Measurements from ENCODE around the gene TGFA.
A peak's percentile ranks its signal among the peaks of the same experiment; 100 is the strongest.

Gene TGFA

DNA sequence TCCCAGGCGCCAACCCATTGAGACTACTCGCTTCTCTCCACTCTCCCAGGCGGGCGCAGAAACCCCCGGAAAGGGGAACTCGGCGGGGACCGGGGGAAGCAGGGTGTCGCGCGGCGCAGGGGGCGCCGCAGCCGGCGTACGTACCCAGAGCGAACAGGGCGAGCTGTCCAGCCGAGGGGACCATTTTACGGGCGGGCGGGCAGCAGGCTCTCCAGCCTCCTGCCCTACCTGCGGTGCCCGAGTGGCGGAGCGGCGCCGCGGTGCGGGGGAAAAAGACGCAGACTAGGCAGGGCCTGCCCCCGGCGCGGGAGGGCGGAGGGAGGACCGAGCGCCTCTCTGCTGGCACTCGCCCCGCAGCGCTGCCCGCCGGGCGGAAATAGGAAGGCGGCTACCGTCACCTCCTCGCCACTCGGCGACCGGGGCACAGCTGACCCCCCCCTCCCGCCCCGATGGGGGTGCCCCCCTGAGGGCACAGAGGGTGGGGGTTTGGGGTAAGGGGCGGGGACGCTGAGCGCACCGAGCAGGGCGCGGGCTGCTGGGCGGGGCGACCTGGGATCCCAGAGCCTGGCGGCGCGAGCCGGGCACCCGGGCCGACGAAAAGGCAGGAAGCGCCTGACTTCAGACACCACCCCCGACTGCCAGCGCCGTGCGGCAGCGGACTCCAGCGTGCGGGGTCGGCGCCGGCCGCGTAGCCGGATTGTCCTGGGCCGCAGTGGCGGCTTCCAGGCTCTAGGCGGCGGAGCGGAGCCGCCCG lies at the start of gene TGFA:
Gene TGFA (minus strand): TSS at position 243 of the 754 bp plus-strand sequence. CDS start 59 bp downstream, at position 184.
- H3K27ac ChIP-seq, result peak within 1 kb of the TSS; percentile 96
- TF ChIP-seq, protein P1, sequence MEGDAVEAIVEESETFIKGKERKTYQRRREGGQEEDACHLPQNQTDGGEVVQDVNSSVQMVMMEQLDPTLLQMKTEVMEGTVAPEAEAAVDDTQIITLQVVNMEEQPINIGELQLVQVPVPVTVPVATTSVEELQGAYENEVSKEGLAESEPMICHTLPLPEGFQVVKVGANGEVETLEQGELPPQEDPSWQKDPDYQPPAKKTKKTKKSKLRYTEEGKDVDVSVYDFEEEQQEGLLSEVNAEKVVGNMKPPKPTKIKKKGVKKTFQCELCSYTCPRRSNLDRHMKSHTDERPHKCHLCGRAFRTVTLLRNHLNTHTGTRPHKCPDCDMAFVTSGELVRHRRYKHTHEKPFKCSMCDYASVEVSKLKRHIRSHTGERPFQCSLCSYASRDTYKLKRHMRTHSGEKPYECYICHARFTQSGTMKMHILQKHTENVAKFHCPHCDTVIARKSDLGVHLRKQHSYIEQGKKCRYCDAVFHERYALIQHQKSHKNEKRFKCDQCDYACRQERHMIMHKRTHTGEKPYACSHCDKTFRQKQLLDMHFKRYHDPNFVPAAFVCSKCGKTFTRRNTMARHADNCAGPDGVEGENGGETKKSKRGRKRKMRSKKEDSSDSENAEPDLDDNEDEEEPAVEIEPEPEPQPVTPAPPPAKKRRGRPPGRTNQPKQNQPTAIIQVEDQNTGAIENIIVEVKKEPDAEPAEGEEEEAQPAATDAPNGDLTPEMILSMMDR (conservative IDR thresholded peaks at IDR 0.05; ENCODE audit: low read depth), result peak; percentile 88
- CTCF ChIA-PET, result interaction anchor here (0.6 to 4.6 kb wide), 9 partner anchors 10 to 1149 kb away, joined by 3 to 31 read pairs (median 5); no protein-coding TSS in a partner anchor
- peak; percentile 83 for DNase-seq (ENCODE audit: low spot score)
- POLR2A ChIA-PET (ENCODE audit: low non-redundant PET), result interaction anchor here (0.6 kb wide), 1 partner anchor 812 kb away, joined by 3 read pairs; no protein-coding TSS in a partner anchor

DNA sequence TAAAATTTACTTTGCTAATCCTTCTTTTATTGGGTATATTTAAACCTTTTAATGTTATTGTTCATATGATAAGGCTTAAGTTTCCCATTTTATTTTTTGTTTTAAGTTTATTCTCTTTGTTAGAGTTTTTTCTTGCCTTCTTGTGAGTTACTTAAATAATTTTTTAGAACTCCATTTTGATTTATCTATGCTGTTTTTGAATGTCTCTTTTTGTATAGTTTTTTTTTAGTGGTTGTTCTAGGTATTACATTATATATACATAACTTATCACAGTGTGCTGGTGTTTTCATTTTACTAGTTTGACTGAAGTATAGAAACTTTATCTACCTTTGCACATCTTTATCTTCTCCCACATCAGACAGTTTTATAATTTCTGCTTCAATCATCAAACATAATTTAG lies 49.4 kb upstream of the TGFA start:
- DNase-seq (ENCODE audit: low spot score), result no peak
- POLR2A ChIA-PET (ENCODE audit: low non-redundant PET), result no interaction called here
- CTCF ChIA-PET, result no interaction called here
- H3K27ac ChIP-seq, result no peak overlapping the region
- TF ChIP-seq, protein P1 (conservative IDR thresholded peaks at IDR 0.05; ENCODE audit: low read depth), result no peak

DNA sequence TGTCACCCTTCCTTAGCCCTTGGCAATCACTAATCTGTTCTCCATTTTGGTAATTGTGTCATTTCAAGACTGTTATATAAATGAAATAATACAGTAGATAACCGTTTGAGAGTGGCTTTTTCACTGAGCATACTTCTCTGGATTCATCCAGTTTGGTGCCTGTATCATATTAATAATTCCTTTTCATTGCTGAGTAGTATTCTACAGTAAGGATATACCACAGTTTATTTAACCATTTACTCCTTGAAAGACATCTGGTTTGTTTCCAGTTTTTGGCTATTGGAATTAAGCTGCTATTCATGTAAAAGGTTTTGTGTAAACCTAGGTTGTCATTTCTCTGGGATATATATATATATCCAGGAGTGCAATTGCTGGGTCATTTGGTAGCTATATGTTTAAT lies 44.6 kb upstream of the TGFA start:
- CTCF ChIA-PET, result interaction anchor here (0.6 to 0.7 kb wide), 2 partner anchors 78 to 349 kb away, joined by 3 read pairs; no protein-coding TSS in a partner anchor
- POLR2A ChIA-PET (ENCODE audit: low non-redundant PET), result no interaction called here
- no peak overlapping the region for H3K27ac ChIP-seq
- DNase-seq (ENCODE audit: low spot score), result no peak
- TF ChIP-seq, protein P1 (conservative IDR thresholded peaks at IDR 0.05; ENCODE audit: low read depth), result no peak

DNA sequence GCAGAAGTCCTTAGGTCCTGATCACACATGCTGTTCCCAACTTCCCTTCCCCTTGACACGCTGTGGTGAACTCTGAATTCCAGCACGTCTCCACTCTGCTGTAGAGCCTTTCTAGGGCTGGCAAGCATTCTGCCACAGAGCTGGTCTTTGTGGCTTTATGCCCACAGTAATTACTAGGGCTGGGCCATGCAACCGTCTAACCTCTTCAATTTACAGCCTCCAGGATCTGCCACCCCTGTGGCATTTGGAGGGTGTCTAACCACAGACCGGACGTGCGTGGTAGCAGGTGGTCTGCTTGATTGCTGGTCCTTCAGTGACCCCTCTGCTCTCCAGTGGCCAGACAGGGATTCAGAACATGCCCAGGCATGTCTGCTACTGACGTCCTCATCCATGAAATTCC lies 43.1 kb upstream of the TGFA start:
- POLR2A ChIA-PET (ENCODE audit: low non-redundant PET), result no interaction called here
- DNase-seq (ENCODE audit: low spot score), result peak; percentile 23
- H3K27ac ChIP-seq, result peak overlapping the region; percentile 96
- CTCF ChIA-PET, result no interaction called here
- TF ChIP-seq, protein P1 (conservative IDR thresholded peaks at IDR 0.05; ENCODE audit: low read depth), result no peak

DNA sequence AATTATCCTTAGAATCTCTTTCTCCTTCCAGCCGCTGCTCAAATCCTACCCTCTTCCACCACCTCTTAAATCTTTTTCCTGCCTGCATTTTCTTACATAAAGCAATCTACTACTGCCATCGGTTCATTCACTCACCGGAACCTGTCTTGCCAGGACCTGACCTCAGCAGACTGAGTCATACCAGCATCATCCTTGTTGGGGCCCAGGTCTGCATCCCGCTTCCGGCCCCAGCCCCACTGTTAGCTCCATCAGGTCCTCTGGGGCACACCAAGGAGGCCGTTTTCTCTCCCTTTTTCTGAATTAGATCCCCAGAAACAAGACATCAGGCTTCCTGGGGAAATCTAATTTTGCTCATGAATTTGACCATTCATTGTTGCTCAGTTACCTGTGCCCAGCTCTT lies 42.7 kb upstream of the TGFA start:
- DNase-seq (ENCODE audit: low spot score), result peak; percentile 86
- ChIA-PET CTCF (interaction anchor here (1.0 kb wide), 1 partner anchor 21 kb away, joined by 3 read pairs; no protein-coding TSS in a partner anchor), POLR2A (ENCODE audit: low non-redundant PET) (no interaction called here)
- peak overlapping the region; percentile 96 for H3K27ac ChIP-seq
- TF ChIP-seq, protein P1 (conservative IDR thresholded peaks at IDR 0.05; ENCODE audit: low read depth), result no peak

DNA sequence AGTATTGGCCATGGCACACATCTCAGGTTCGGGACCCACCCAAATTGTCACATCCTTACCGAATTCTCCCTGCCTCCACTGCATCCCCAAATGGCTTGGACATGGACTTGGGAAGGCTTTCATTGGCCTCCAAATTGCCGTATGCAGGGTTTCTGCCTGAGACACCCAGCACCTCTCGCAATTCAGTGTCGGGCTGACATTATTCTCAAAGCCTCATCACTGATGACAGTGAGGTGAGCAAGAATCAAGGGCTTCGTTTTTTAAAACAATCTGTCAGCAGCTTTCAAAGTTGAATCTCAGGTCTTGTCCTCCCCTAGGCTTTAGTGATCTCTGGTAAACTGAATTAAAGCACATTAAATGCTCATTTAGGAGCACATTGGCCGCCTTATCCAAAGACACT lies 29.5 kb upstream of the TGFA start:
- ChIA-PET POLR2A (ENCODE audit: low non-redundant PET) (no interaction called here), CTCF (no interaction called here)
- H3K27ac ChIP-seq, result no peak overlapping the region
- no peak for DNase-seq (ENCODE audit: low spot score)
- TF ChIP-seq, protein P1 (conservative IDR thresholded peaks at IDR 0.05; ENCODE audit: low read depth), result no peak
